MM.1S (cell line): ENCODE data around the gene SMC5.

Experiments
- DNase-seq: peaks from one replicate; pipeline ENCODE4 v3.0.0-alpha.2; 2015
- H2AFZ ChIP-seq: fragments of 300-600 bp; sonication (generic); 2 replicates; pipeline ENCODE4 v1.6.0; 2016; ENCODE audit warnings: antibody characterized with exemption, low read length
- H3F3A ChIP-seq: fragments of 300-600 bp; sonication (generic); 2 replicates; pipeline ENCODE4 v1.6.1; 2016; ENCODE audit warnings: mild to moderate bottlenecking, antibody characterized with exemption, low read length, moderate library complexity, mixed read lengths; ENCODE audit not compliant: insufficient read depth
- H3K27ac ChIP-seq: fragments of 300-600 bp; sonication (generic); 2 replicates; pipeline ENCODE4 v1.5.1; 2016; ENCODE audit warnings: mild to moderate bottlenecking, low read length
- H3K27me3 ChIP-seq: fragments of 300-600 bp; sonication (generic); replicated peaks from 2 replicates; pipeline ENCODE4 v1.6.0; 2016; ENCODE audit warnings: low read length; ENCODE audit not compliant: insufficient read depth
- H3K36me3 ChIP-seq: fragments of 300-600 bp; sonication (generic); replicated peaks from 2 replicates; pipeline ENCODE4 v1.6.1; 2016; ENCODE audit warnings: mild to moderate bottlenecking, low read length, mixed read lengths; ENCODE audit not compliant: insufficient read depth
- H3K4me1 ChIP-seq: fragments of 300-600 bp; sonication (generic); 2 replicates; pipeline ENCODE4 v1.6.1; 2016; ENCODE audit warnings: low read length, mixed read lengths
- H3K4me2 ChIP-seq: fragments of 300-600 bp; sonication (generic); 2 replicates; pipeline ENCODE4 v1.6.0; 2016; ENCODE audit warnings: low read depth, low read length
- H3K4me3 ChIP-seq: fragments of 300-600 bp; sonication (generic); 2 replicates; pipeline ENCODE4 v1.5.1; 2016; ENCODE audit warnings: low read length, mixed read lengths
- H3K79me2 ChIP-seq: fragments of 300-600 bp; sonication (generic); 2 replicates; pipeline ENCODE4 v1.6.1; 2016; ENCODE audit warnings: mixed run types, low read length, mixed read lengths
- H3K9ac ChIP-seq: fragments of 300-600 bp; sonication (generic); 2 replicates; pipeline ENCODE4 v1.6.1; 2016; ENCODE audit warnings: low read length, mixed read lengths
- H3K9me2 ChIP-seq: fragments of 300-600 bp; sonication (generic); replicated peaks from 2 replicates; pipeline ENCODE4 v1.6.1; 2016; ENCODE audit warnings: mild to moderate bottlenecking, low read length, mixed read lengths; ENCODE audit not compliant: insufficient read depth
- H3K9me3 ChIP-seq: fragments of 300-600 bp; sonication (generic); replicated peaks from 2 replicates; pipeline ENCODE4 v1.6.1; 2016; ENCODE audit warnings: mild to moderate bottlenecking, low read length, mixed read lengths; ENCODE audit not compliant: insufficient read depth
- H4K20me1 ChIP-seq: fragments of 300-600 bp; sonication (generic); 2 replicates; pipeline ENCODE4 v1.6.1; 2016; ENCODE audit warnings: mild to moderate bottlenecking, low read length, moderate library complexity, mixed read lengths; ENCODE audit not compliant: insufficient read depth
- CTCF ChIP-seq: fragments of 300-600 bp; sonication (generic); IDR thresholded peaks from 2 replicates; pipeline ENCODE4 v1.5.1; 2016; ENCODE audit warnings: antibody characterized with exemption, low read length, mixed read lengths
- EZH2 ChIP-seq: fragments of 300-600 bp; sonication (generic); optimal IDR thresholded peaks from 2 replicates; pipeline ENCODE3; 2017; ENCODE audit warnings: low read depth, mild to moderate bottlenecking, antibody characterized with exemption, low read length, mixed read lengths
- EZH2phosphoT487 ChIP-seq: fragments of 300-600 bp; sonication (generic); IDR thresholded peaks from 2 replicates; pipeline ENCODE4 v1.6.1; 2018; ENCODE audit warnings: antibody characterized with exemption, low read length

SMC5 gene

DNA sequence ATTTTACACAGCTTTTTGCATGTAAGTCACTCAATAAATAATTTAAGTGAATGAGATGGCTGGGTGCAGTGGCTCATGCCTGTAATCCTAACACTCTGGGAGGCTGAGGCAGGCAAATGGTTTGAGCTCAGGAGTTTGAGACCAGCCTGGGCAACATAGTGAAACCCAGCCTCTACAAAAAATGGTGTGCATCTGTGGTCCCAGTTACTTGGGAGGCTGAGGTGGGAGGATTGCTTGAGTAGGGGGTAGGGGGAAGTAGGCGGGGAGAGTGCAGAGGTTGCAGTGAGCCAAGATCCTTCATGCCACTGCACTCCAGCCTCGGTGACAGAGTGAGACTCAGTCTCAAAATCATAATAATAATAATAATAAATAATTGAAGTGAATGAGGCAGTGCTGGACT lies 145.5 kb downstream of the SMC5 start:
- Histone ChIP-seq H4K20me1 (no peaks in the 10 kb centered on the region), H2AFZ (no peak overlapping the region), H3K27me3 (no peaks in the 10 kb centered on the region), H3K36me3 (no peaks in the 10 kb centered on the region), H3K9me3 (no peaks in the 10 kb centered on the region), H3K4me2 (no peak overlapping the region), H3K27ac (no peak overlapping the region), H3K9ac (no peak overlapping the region), H3K4me3 (no peak overlapping the region), H3K4me1 (peaks cover 7% of the 10 kb centered on the region; the same call in 1 of the 2 replicates), H3F3A (peaks cover 6% of the 10 kb centered on the region; the same call in 1 of the 2 replicates), H3K79me2 (peaks cover 6% of the 10 kb centered on the region; the same call in 1 of the 2 replicates), H3K9me2 (no peaks in the 10 kb centered on the region)
- TF ChIP-seq EZH2phosphoT487 (no peak), CTCF (no peak), EZH2 (no peak)
- no peak for DNase-seq
